Stomach (tissue), 9 donors: Measurements from ENCODE around the gene STON2. TPM values are rescaled to one million over a fixed set of nuclear protein-coding genes. Genes with fewer than 3 reads are reported as not detected.

Experiments used
- DNase-seq, 2 donors: peaks; one replicate each; pipeline versions ENCODE4 v3.0.0 to v3.0.0-alpha.2; 2013 to 2019
- H3K27ac ChIP-seq, 5 donors: fragments of 200-600 bp in 4 of 5; sonication (generic) in 4 of 5; one replicate each; pipeline ENCODE4 v1.5.1; 2013 to 2019; ENCODE audit warnings: mild to moderate bottlenecking in 1 of 5, moderate library complexity in 1 of 5
- H3K27me3 ChIP-seq, 3 donors: fragments of 200-600 bp; sonication (generic); one replicate each; pipeline ENCODE4 v1.5.1; 2017 to 2019; ENCODE audit warnings: mixed run types in 1 of 3
- H3K36me3 ChIP-seq, 4 donors: fragments of 200-600 bp; sonication (generic); 1 replicate in 3 of 4; 2 replicates in 1 of 4; pipeline ENCODE4 v1.5.1; 2016 to 2019
- H3K4me1 ChIP-seq, 4 donors: fragments of 200-600 bp; sonication (generic); one replicate each; pipeline ENCODE4 v1.5.1; 2016 to 2019
- H3K4me3 ChIP-seq, 4 donors: fragments of 200-600 bp; sonication (generic) in 3 of 4; one replicate each; pipeline ENCODE4 v1.5.1; 2016 to 2019; ENCODE audit warnings: mild to moderate bottlenecking in 1 of 4
- H3K9me3 ChIP-seq, 4 donors: fragments of 200-600 bp; sonication (generic); one replicate each; pipeline ENCODE4 v1.5.1; 2016 to 2019
- CTCF ChIP-seq, 7 experiments: fragments of 450-650 bp in 4 of 7; fragments of 200-600 bp in 3 of 7; sonication (generic) in 3 of 7; IDR thresholded peaks; one replicate each; pipeline ENCODE4 v1.5.1; 2016 to 2019; ENCODE audit warnings: antibody characterized with exemption in 7 of 7, control low read depth in 2 of 7, mild to moderate bottlenecking in 1 of 7
- EP300 ChIP-seq: sonication (generic); formaldehyde crosslinking; IDR thresholded peaks from one replicate; pipeline ENCODE4 v1.6.1; 2017; ENCODE audit warnings: antibody characterized with exemption
- POLR2A ChIP-seq, 4 donors: fragments of 450-650 bp; IDR thresholded peaks; one replicate each; pipeline ENCODE4 v1.6.1; 2016; ENCODE audit warnings: antibody characterized with exemption in 4 of 4, control low read depth in 2 of 4, mild to moderate bottlenecking in 1 of 4, moderate library complexity in 1 of 4
- POLR2AphosphoS5 ChIP-seq, 3 donors: sonication (generic); formaldehyde crosslinking; IDR thresholded peaks; one replicate each; pipeline ENCODE4 v1.6.1; 2016; ENCODE audit warnings: antibody characterized with exemption in 3 of 3
- WGBS, 5 donors: extraction: QIAGEN DNeasy Blood & Tissue Kit in 3 of 5; methylation state at CpG; one replicate each; pipeline versions ENCODE4 v1.1.5 to v1.1.7; 2013 to 2018; 5-methylcytosine and 5-hydroxymethylcytosine counted together
- intact Hi-C: fragments of 100-400 bp; cut with DNase I; formaldehyde crosslinking; loops from one replicate; pipeline ENCODE4 v1.15.1; 2023; ENCODE audit warnings: low total_unique reads
- polyA plus RNA-seq, 3 donors: library from polyadenylated mRNA; stranded (reverse); fragments of 200-250 nt; gene quantifications; one replicate each; pipeline ENCODE4 v1.2.3, GENCODE V29; 2013
- total RNA-seq, 5 donors: library from RNA; depleted of rRNA; stranded (reverse); fragments of >200 nt; gene quantifications; one replicate each; pipeline versions ENCODE4 v1.1.0 to v1.2.3, GENCODE V29; 2014 to 2016
- donor health status: healthy with polysubstance abuse.
- donor health status: Bipolar disorder and iron deficiency.
- donor health status: healthy.

STON2 gene
- total and polyA plus RNA-seq, 8 donors, result 1.4 to 50.2 (median 8.3) TPM

- peaks cover 0 to 16% (median 4%) of the 10 kb centered on the region in 4 donors for H3K4me1 ChIP-seq
- no peak overlapping the region for H3K4me3 ChIP-seq
- intact Hi-C loops, result no loop called here
- DNase-seq, result no peak
- no peaks in the 10 kb centered on the region for H3K9me3 ChIP-seq
- no peaks in the 10 kb centered on the region for H3K27me3 ChIP-seq
- no peak for TF ChIP-seq POLR2AphosphoS5 (IDR thresholded peaks at IDR 0.05)
- no peak for TF ChIP-seq POLR2A (IDR thresholded peaks at IDR 0.05)
- TF ChIP-seq CTCF (IDR thresholded peaks at IDR 0.05), result no peak
- no peak for TF ChIP-seq EP300
- 65 to 82% (median 72%) methylated on average over 4 of the region's 4 CpGs for WGBS, 5 donors
- H3K27ac ChIP-seq, result no peak overlapping the region
- no peaks in the 10 kb centered on the region for H3K36me3 ChIP-seq
Observed at GRCh38 chr14:81310606-81311005, 89.5 kb downstream of the STON2 start.

- Histone ChIP-seq H3K4me1 (peaks cover 0 to 16% (median 4%) of the 10 kb centered on the region in 4 donors), H3K27ac (no peak overlapping the region), H3K27me3 (no peaks in the 10 kb centered on the region), H3K36me3 (no peaks in the 10 kb centered on the region), H3K9me3 (no peaks in the 10 kb centered on the region), H3K4me3 (no peak overlapping the region)
- TF ChIP-seq EP300, result no peak
- TF ChIP-seq CTCF (IDR thresholded peaks at IDR 0.05), result no peak
- TF ChIP-seq POLR2A (IDR thresholded peaks at IDR 0.05), result no peak
- no peak for TF ChIP-seq POLR2AphosphoS5 (IDR thresholded peaks at IDR 0.05)
- DNase-seq, result no peak
- WGBS, 5 donors, result 78 to 94% (median 87%) methylated on average over 2 of the region's 2 CpGs
- intact Hi-C loops, result no loop called here
Observed at GRCh38 chr14:81309511-81309910, 90.6 kb downstream of the STON2 start.

GRCh38 chr14:81305743-81306142 is 94.4 kb downstream of the STON2 start:
- TF ChIP-seq POLR2AphosphoS5 (IDR thresholded peaks at IDR 0.05) (no peak), CTCF (IDR thresholded peaks at IDR 0.05) (no peak), EP300 (no peak), POLR2A (IDR thresholded peaks at IDR 0.05) (no peak)
- H3K9me3 ChIP-seq, result no peaks in the 10 kb centered on the region
- 80 to 86% (median 81%) methylated on average over 3 of the region's 3 CpGs for WGBS, 5 donors
- H3K4me3 ChIP-seq, result no peak overlapping the region
- H3K4me1 ChIP-seq, result peaks cover 0 to 11% (median 0%) of the 10 kb centered on the region in 4 donors
- no peak for DNase-seq
- intact Hi-C loops, result no loop called here
- no peaks in the 10 kb centered on the region for H3K27me3 ChIP-seq
- no peaks in the 10 kb centered on the region for H3K36me3 ChIP-seq
- H3K27ac ChIP-seq, result no peak overlapping the region

- TF ChIP-seq POLR2AphosphoS5 (IDR thresholded peaks at IDR 0.05) (no peak), EP300 (no peak), CTCF (IDR thresholded peaks at IDR 0.05) (no peak), POLR2A (IDR thresholded peaks at IDR 0.05) (no peak)
- Histone ChIP-seq H3K4me3 (no peak overlapping the region), H3K27ac (peak overlapping the region in 1 of 5 donors; percentile 61), H3K4me1 (peaks cover 0 to 11% (median 0%) of the 10 kb centered on the region in 4 donors), H3K27me3 (no peaks in the 10 kb centered on the region), H3K9me3 (no peaks in the 10 kb centered on the region), H3K36me3 (no peaks in the 10 kb centered on the region)
- intact Hi-C loops, result no loop called here
- WGBS, 5 donors, result 82 to 96% (median 95%) methylated on average over 4 of the region's 4 CpGs
- DNase-seq, result no peak
Observed at GRCh38 chr14:81305065-81305464, 95.1 kb downstream of the STON2 start.
